ENCODE results near the gene NUP188.

DNA sequence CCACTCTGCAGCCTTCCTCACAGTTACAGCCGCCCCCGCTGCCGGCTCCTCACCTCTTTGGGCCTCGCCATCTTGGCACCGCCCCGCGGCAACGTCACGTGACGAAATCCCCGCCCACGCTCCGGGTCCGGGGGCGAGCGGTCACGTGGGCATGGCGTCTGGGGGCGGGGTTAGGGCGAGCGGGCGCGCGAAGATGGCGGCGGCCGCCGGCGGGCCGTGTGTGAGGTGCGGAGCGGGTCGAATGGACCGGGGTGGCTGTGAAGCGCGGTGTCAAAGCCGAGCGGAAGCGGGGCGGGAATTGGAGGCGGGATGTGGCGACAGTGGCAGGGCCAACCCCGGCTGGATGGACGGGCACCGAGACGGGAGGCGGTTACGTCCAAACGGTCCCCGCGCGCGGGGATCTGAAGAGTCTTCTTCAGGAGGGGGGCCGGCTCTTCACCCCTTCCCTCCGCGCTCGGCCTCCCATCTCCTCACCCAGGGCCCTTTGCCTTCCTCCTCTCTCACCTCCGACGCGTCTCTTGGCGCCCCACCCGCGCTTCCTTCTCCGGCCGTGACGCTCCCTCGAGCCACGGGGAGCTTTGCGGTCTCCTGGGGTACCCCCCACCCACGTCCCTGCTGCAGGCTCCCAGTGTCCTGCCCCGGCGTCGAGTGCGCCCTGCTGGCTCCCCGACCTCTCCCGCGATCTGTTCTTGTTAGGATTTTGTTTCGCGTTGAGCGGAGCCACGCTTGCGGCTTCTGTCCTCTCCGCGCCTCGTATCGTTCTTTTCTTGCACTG lies at the start of gene NUP188, which contains the start of gene DOLK:
- TF ChIP-seq L3MBTL2 (conservative IDR thresholded peaks at IDR 0.05) (no peak; the same call in none of the 2 replicates), BHLHE40 (IDR thresholded peaks at IDR 0.05; ENCODE audit: borderline replicate concordance) (no peak), HDGF (IDR thresholded peaks at IDR 0.05; ENCODE audit: borderline replicate concordance) (no peak), SP1 (IDR thresholded peaks at IDR 0.05) (no peak), FOXK2 (IDR thresholded peaks at IDR 0.05) (no peak), PKNOX1 (IDR thresholded peaks at IDR 0.05) (no peak)

All from HEK293T (cell line).